HepG2 (cell line): ENCODE measurements around the gene RIPPLY1. TPM values are rescaled to one million over a fixed set of nuclear protein-coding genes. Genes with fewer than 3 reads are reported as not detected.

Experiments
- AHR ChIP-seq: IDR thresholded peaks from 2 replicates; pipeline ENCODE4 v1.6.1; 2018; ENCODE audit warnings: missing genetic modification reagents, missing compliant biosample characterization
- EHMT2 ChIP-seq: fragments of 200-600 bp; sonication (generic); IDR thresholded peaks from 2 replicates; pipeline ENCODE4 v1.7.0; 2017; ENCODE audit warnings: antibody characterized with exemption, low read depth, low read length, borderline replicate concordance
- ERF ChIP-seq: IDR thresholded peaks from 2 replicates; pipeline ENCODE4 v1.6.1; 2018; ENCODE audit warnings: missing biosample characterization, missing genetic modification reagents
- FOXM1 ChIP-seq: sonication (generic); formaldehyde crosslinking; IDR thresholded peaks from 2 replicates; pipeline ENCODE4 v1.5.0; 2020; ENCODE audit warnings: missing genetic modification reagents
- HNF4A ChIP-seq: sonication (generic); formaldehyde crosslinking; IDR thresholded peaks from 2 replicates; pipeline ENCODE4 v1.4.0; 2020; ENCODE audit warnings: missing genetic modification reagents
- HOXA3 ChIP-seq: sonication (generic); formaldehyde crosslinking; IDR thresholded peaks from 2 replicates; pipeline ENCODE4 v1.5.0; 2020; ENCODE audit warnings: missing genetic modification reagents
- ISL2 ChIP-seq: sonication (generic); formaldehyde crosslinking; IDR thresholded peaks from 2 replicates; pipeline ENCODE4 v1.5.0; 2020; ENCODE audit warnings: missing genetic modification reagents
- NCOA5 ChIP-seq: sonication (generic); formaldehyde crosslinking; IDR thresholded peaks from 2 replicates; pipeline ENCODE4 v1.4.0; 2020; ENCODE audit warnings: missing genetic modification reagents
- NCOR1 ChIP-seq: fragments of 200-600 bp; sonication (generic); IDR thresholded peaks from 2 replicates; pipeline ENCODE4 v1.7.0; 2017; ENCODE audit warnings: antibody characterized with exemption, low read length, borderline replicate concordance
- NFYB ChIP-seq: sonication (generic); formaldehyde crosslinking; IDR thresholded peaks from 2 replicates; pipeline ENCODE4 v1.4.0; 2020; ENCODE audit warnings: missing genetic modification reagents
- NONO ChIP-seq, 2 experiments: fragments of 450-650 bp in 1 of 2; sonication (generic) in 1 of 2; formaldehyde crosslinking in 1 of 2; IDR thresholded peaks in 1 of 2; conservative IDR thresholded peaks in 1 of 2; 2 replicates each; pipeline versions ENCODE4 v1.6.1 to v1.8.0; 2017 to 2022; ENCODE audit warnings: mild to moderate bottlenecking in 1 of 2, missing genetic modification reagents in 1 of 2, moderate library complexity in 1 of 2
- SMARCE1 ChIP-seq: fragments of 450-650 bp; IDR thresholded peaks from 2 replicates; pipeline ENCODE4 v1.6.1; 2017; ENCODE audit warnings: borderline replicate concordance
- SMC3 ChIP-seq: IDR thresholded peaks from 2 replicates; pipeline ENCODE4 v1.6.1; 2011; ENCODE audit warnings: low read length, improper control_type of control experiment
- ZBED4 ChIP-seq: sonication (generic); formaldehyde crosslinking; IDR thresholded peaks from 2 replicates; pipeline ENCODE4 v1.4.0; 2020; ENCODE audit warnings: missing genetic modification reagents, borderline replicate concordance
- ZNF253 ChIP-seq: sonication (generic); formaldehyde crosslinking; IDR thresholded peaks from 2 replicates; pipeline ENCODE4 v1.8.0; 2022; ENCODE audit warnings: mild to moderate bottlenecking, missing genetic modification reagents, borderline replicate concordance
- ZNF572 ChIP-seq: sonication (generic); formaldehyde crosslinking; IDR thresholded peaks from 2 replicates; pipeline ENCODE4 v1.5.1; 2020; ENCODE audit warnings: mild to moderate bottlenecking, missing genetic modification reagents
- ZNF850 ChIP-seq: sonication (generic); formaldehyde crosslinking; conservative IDR thresholded peaks from 2 replicates; pipeline ENCODE4 v1.9.0; 2021; ENCODE audit warnings: mild to moderate bottlenecking, missing genetic modification reagents
- polyA plus RNA-seq, 8 experiments: library from polyadenylated mRNA; depleted of rRNA in 3 of 8; stranded (reverse) in 7 of 8; unstranded in 1 of 8; fragments of >200 nt; fragmentation: Illumina TruSeq in 4 of 8; extraction: Trizol in 4 of 8; gene quantifications; 2 replicates each; pipeline versions ENCODE4 v1.2.1 to v1.2.3, GENCODE V29; 2011 to 2016; ENCODE audit warnings: low read depth in 4 of 8, missing spikeins in 1 of 8, mixed read lengths in 1 of 8; ENCODE audit not compliant: insufficient read depth in 1 of 8
- total RNA-seq, 5 experiments: library from RNA; depleted of rRNA; stranded (reverse); fragments of >200 nt; fragmentation: Illumina TruSeq; extraction: Trizol; gene quantifications; 2 replicates each; pipeline ENCODE4 v1.2.3, GENCODE V29; 2016; ENCODE audit warnings: low read depth in 1 of 5
- TF ChIP-seq, protein P1 (sequence below): sonication (generic); formaldehyde crosslinking; IDR thresholded peaks from 2 replicates; pipeline ENCODE4 v1.5.0; 2020; ENCODE audit warnings: mild to moderate bottlenecking, missing genetic modification reagents, borderline replicate concordance
- TF ChIP-seq, protein P2 (sequence below): sonication (generic); formaldehyde crosslinking; IDR thresholded peaks from 2 replicates; pipeline ENCODE4 v1.8.0; 2022; ENCODE audit warnings: low read depth, missing genetic modification reagents
- TF ChIP-seq, protein P3 (sequence below): sonication (generic); formaldehyde crosslinking; conservative IDR thresholded peaks from 2 replicates; pipeline ENCODE4 v1.5.0; 2020; ENCODE audit warnings: missing genetic modification reagents
- TF ChIP-seq, protein P4 (sequence below): sonication (generic); formaldehyde crosslinking; IDR thresholded peaks from 2 replicates; pipeline ENCODE4 v1.4.0; 2020; ENCODE audit warnings: missing genetic modification reagents

The RIPPLY1 gene
- total and polyA plus RNA-seq, 2 of the 13 experiments (the other 11 are each of a cell fraction or from before 2014, with no cell fraction given), result 0.41 to 0.49 TPM

GRCh38 chrX:106902684-106903083, 457 bp downstream of the RIPPLY1 start (continued):
- TF ChIP-seq, protein P1, sequence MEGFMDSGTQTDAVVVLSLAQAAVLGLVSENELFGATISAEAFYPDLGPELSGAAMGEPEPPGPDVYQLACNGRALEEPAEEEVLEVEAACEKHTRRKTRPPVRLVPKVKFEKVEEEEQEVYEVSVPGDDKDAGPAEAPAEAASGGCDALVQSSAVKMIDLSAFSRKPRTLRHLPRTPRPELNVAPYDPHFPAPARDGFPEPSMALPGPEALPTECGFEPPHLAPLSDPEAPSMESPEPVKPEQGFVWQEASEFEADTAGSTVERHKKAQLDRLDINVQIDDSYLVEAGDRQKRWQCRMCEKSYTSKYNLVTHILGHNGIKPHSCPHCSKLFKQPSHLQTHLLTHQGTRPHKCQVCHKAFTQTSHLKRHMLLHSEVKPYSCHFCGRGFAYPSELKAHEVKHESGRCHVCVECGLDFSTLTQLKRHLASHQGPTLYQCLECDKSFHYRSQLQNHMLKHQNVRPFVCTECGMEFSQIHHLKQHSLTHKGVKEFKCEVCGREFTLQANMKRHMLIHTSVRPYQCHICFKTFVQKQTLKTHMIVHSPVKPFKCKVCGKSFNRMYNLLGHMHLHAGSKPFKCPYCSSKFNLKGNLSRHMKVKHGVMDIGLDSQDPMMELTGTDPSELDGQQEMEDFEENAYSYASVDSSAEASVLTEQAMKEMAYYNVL (CRISPR knock-in tag), result no peak
- TF ChIP-seq HOXA3 (no peak), EHMT2 (0 out of 2 replicates have a peak, but pooled peaks have one; percentile 15), ZNF253 (no peak), SMC3 (no peak), FOXM1 (CRISPR knock-in tag) (no peak), ZNF850 (CRISPR knock-in tag) (no peak), AHR (CRISPR knock-in tag) (no peak), ERF (CRISPR knock-in tag) (no peak), ZBED4 (no peak), NFYB (CRISPR knock-in tag) (no peak), NCOR1 (0 out of 2 replicates have a peak, but pooled peaks have one; percentile 26), NCOA5 (no peak), HNF4A (CRISPR knock-in tag) (peak; percentile 67), SMARCE1 (no peak), NONO (IDR thresholded peaks at IDR 0.05) (no peak), NONO (CRISPR knock-in tag; conservative IDR thresholded peaks at IDR 0.05) (no peak), ISL2 (no peak), ZNF572 (no peak)
- TF ChIP-seq, protein P2, sequence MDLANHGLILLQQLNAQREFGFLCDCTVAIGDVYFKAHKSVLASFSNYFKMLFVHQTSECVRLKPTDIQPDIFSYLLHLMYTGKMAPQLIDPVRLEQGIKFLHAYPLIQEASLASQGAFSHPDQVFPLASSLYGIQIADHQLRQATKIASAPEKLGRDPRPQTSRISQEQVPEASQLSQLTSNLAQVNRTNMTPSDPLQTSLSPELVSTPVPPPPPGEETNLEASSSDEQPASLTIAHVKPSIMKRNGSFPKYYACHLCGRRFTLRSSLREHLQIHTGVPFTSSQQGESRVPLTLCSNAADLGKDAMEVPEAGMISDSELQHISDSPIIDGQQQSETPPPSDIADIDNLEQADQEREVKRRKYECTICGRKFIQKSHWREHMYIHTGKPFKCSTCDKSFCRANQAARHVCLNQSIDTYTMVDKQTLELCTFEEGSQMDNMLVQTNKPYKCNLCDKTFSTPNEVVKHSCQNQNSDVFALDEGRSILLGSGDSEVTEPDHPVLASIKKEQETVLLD, result no peak
- TF ChIP-seq, protein P3, sequence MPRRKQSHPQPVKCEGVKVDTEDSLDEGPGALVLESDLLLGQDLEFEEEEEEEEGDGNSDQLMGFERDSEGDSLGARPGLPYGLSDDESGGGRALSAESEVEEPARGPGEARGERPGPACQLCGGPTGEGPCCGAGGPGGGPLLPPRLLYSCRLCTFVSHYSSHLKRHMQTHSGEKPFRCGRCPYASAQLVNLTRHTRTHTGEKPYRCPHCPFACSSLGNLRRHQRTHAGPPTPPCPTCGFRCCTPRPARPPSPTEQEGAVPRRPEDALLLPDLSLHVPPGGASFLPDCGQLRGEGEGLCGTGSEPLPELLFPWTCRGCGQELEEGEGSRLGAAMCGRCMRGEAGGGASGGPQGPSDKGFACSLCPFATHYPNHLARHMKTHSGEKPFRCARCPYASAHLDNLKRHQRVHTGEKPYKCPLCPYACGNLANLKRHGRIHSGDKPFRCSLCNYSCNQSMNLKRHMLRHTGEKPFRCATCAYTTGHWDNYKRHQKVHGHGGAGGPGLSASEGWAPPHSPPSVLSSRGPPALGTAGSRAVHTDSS (CRISPR knock-in tag), result no peak
- TF ChIP-seq, protein P4, sequence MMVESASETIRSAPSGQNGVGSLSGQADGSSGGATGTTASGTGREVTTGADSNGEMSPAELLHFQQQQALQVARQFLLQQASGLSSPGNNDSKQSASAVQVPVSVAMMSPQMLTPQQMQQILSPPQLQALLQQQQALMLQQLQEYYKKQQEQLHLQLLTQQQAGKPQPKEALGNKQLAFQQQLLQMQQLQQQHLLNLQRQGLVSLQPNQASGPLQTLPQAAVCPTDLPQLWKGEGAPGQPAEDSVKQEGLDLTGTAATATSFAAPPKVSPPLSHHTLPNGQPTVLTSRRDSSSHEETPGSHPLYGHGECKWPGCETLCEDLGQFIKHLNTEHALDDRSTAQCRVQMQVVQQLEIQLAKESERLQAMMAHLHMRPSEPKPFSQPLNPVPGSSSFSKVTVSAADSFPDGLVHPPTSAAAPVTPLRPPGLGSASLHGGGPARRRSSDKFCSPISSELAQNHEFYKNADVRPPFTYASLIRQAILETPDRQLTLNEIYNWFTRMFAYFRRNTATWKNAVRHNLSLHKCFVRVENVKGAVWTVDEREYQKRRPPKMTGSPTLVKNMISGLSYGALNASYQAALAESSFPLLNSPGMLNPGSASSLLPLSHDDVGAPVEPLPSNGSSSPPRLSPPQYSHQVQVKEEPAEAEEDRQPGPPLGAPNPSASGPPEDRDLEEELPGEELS (CRISPR knock-in tag), result no peak
